ENCODE data around the gene BARX2. TPM values are rescaled to one million over a fixed set of nuclear protein-coding genes. Genes with fewer than 3 reads are reported as not detected.

Gene BARX2
- total and polyA plus RNA-seq, 2 experiments from 2014 or later: 0.32 to 0.36 TPM

- TF ChIP-seq CTCF (IDR thresholded peaks at IDR 0.05; ENCODE audit: low read depth, low read length): no peak
- Histone ChIP-seq H3K4me3 (no peak overlapping the region), H3K4me1 (ENCODE audit: low read depth) (no peaks in the 10 kb centered on the region), H3K9me3 (ENCODE audit: low read depth) (no peaks in the 10 kb centered on the region), H3K27me3 (no peaks in the 10 kb centered on the region), H3K36me3 (no peaks in the 10 kb centered on the region), H3K27ac (no peak overlapping the region)
- no peak for DNase-seq (ENCODE audit: low read depth in 1 of 2, low spot score in 1 of 2)
Observed at GRCh38 chr11:129458756-129459535, 83.3 kb downstream of the BARX2 start.

GRCh38 chr11:129460714-129461113, 85.1 kb downstream of the BARX2 start:
- no peak for TF ChIP-seq CTCF (IDR thresholded peaks at IDR 0.05; ENCODE audit: low read depth, low read length)
- Histone ChIP-seq H3K4me3 (no peak overlapping the region), H3K27ac (no peak overlapping the region), H3K27me3 (no peaks in the 10 kb centered on the region), H3K4me1 (ENCODE audit: low read depth) (no peaks in the 10 kb centered on the region), H3K36me3 (no peaks in the 10 kb centered on the region), H3K9me3 (ENCODE audit: low read depth) (no peaks in the 10 kb centered on the region)
- no peak for DNase-seq (ENCODE audit: low read depth in 1 of 2, low spot score in 1 of 2)

- Histone ChIP-seq H3K4me1 (ENCODE audit: low read depth) (no peaks in the 10 kb centered on the region), H3K9me3 (ENCODE audit: low read depth) (no peaks in the 10 kb centered on the region), H3K27ac (no peak overlapping the region), H3K4me3 (no peak overlapping the region), H3K27me3 (no peaks in the 10 kb centered on the region), H3K36me3 (no peaks in the 10 kb centered on the region)
- no peak for TF ChIP-seq CTCF (IDR thresholded peaks at IDR 0.05; ENCODE audit: low read depth, low read length)
- no peak for DNase-seq (ENCODE audit: low read depth in 1 of 2, low spot score in 1 of 2)
Observed at GRCh38 chr11:129484068-129484467, 108.4 kb downstream of the BARX2 start.

- no peaks in the 10 kb centered on the region for H3K27me3 ChIP-seq
- TF ChIP-seq CTCF (IDR thresholded peaks at IDR 0.05; ENCODE audit: low read depth, low read length): no peak
- H3K36me3 ChIP-seq: no peaks in the 10 kb centered on the region
- H3K27ac ChIP-seq: no peak overlapping the region
- no peaks in the 10 kb centered on the region for H3K9me3 ChIP-seq (ENCODE audit: low read depth)
- no peak for DNase-seq (ENCODE audit: low read depth in 1 of 2, low spot score in 1 of 2)
- H3K4me3 ChIP-seq: no peak overlapping the region
- no peaks in the 10 kb centered on the region for H3K4me1 ChIP-seq (ENCODE audit: low read depth)
Observed at GRCh38 chr11:129489249-129489648, 113.6 kb downstream of the BARX2 start.

GRCh38 chr11:129490004-129490403, 114.4 kb downstream of the BARX2 start:
- TF ChIP-seq CTCF (IDR thresholded peaks at IDR 0.05; ENCODE audit: low read depth, low read length): no peak
- Histone ChIP-seq H3K36me3 (no peaks in the 10 kb centered on the region), H3K4me3 (no peak overlapping the region), H3K27ac (no peak overlapping the region), H3K9me3 (ENCODE audit: low read depth) (no peaks in the 10 kb centered on the region), H3K4me1 (ENCODE audit: low read depth) (no peaks in the 10 kb centered on the region), H3K27me3 (no peaks in the 10 kb centered on the region)
- DNase-seq (ENCODE audit: low read depth in 1 of 2, low spot score in 1 of 2): no peak

Measured in cardiac muscle cell (in vitro differentiated cells and primary cell).